Measurements from ENCODE around the gene RBPJ. TPM values are rescaled to one million over a fixed set of nuclear protein-coding genes. Genes with fewer than 3 reads are reported as not detected.

RBPJ gene
- total RNA-seq, 4 donors from 2014 or later = 115 to 214 (median 173) TPM

DNA sequence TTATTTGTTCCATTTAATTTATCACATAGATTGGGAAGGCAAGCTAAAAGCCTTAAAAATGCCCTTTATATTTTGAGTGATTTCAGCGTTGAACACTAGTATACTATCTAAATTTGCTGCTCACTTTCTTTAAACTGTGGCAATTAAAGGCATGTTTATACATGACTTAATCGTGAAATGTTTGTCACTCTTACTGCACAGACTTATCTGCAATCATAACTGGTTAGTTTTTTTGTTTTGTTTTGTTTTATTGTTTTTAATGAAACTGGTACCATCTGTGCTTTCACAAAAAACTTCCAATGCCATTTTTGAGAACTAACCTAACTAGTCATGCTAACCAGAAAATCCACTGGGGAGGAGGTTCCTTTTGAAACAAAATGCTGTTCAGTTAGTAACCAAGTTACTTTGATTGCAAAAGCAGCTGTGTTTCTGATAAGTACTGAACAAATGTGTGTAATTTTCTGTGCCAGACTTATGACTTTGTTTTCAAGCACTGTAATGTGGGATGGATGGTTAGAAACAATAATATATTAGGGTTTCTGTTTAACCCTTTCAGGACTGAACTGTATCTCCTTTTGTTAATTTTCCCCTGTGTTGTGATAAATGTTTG, 113.3 kb downstream of the RBPJ start:
- TF ChIP-seq, protein P1, sequence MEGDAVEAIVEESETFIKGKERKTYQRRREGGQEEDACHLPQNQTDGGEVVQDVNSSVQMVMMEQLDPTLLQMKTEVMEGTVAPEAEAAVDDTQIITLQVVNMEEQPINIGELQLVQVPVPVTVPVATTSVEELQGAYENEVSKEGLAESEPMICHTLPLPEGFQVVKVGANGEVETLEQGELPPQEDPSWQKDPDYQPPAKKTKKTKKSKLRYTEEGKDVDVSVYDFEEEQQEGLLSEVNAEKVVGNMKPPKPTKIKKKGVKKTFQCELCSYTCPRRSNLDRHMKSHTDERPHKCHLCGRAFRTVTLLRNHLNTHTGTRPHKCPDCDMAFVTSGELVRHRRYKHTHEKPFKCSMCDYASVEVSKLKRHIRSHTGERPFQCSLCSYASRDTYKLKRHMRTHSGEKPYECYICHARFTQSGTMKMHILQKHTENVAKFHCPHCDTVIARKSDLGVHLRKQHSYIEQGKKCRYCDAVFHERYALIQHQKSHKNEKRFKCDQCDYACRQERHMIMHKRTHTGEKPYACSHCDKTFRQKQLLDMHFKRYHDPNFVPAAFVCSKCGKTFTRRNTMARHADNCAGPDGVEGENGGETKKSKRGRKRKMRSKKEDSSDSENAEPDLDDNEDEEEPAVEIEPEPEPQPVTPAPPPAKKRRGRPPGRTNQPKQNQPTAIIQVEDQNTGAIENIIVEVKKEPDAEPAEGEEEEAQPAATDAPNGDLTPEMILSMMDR (IDR thresholded peaks at IDR 0.05; ENCODE audit: low read depth) = no peak

DNA sequence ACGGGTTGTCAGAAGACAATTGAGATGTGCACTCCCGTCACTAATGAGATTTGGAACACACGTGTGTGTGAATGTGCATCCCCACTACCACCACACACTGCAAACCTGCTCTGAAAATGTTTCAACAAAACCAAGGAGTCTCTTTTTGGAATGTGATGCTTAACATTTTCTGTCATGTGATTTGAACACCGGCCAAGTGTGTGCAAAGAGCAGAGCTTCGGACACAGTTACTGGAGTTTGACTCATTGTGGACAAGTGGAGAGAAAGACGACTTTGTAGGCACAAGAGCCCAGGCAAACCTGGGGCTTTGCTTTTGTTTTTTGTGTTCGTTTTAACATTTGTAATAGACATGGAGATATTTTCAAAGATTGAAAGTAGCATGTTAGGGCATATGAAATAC, 120.3 kb downstream of the RBPJ start:
- TF ChIP-seq, protein P1 (IDR thresholded peaks at IDR 0.05; ENCODE audit: low read depth) = no peak

DNA sequence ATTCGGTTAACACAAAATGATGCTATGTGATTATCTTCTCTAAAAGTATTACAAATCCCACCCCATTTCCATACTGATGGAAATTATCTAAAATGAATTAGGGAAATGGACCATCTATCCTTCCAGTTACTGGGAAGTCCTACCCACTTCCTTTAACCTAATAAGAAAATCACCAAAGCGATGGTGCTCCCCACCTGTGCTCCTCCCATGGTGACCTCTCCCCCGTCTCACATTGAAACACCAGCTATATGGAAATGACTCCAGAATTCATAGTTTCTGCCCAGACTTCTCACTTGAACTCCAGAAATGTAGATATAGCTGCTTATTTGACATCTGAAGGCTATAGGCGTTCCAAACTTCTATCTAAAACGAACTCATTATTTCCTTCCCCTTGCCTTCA, 121.0 kb downstream of the RBPJ start:
- TF ChIP-seq, protein P1 (IDR thresholded peaks at IDR 0.05; ENCODE audit: low read depth) = no peak

DNA sequence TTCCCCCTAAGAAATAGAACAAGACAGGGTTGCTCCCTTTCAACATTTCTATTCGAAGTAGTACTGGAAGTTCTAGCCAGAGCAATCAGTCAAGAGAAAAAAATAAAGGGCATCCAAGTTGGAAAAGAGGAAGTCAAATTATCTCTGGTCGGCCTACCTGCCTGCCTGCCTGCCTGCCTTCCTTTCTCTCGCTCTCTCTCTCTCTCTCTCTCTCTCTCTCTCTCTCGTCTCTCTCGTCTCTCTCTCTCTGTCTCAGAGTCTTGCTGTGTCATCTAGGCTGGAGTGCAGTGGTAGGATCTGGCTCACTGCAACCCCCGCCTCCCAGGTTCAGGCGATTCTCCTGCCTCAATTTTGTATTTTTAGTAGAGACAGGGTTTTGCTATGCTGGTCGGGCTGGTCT, 126.6 kb downstream of the RBPJ start:
- TF ChIP-seq, protein P1 (IDR thresholded peaks at IDR 0.05; ENCODE audit: low read depth) = no peak

DNA sequence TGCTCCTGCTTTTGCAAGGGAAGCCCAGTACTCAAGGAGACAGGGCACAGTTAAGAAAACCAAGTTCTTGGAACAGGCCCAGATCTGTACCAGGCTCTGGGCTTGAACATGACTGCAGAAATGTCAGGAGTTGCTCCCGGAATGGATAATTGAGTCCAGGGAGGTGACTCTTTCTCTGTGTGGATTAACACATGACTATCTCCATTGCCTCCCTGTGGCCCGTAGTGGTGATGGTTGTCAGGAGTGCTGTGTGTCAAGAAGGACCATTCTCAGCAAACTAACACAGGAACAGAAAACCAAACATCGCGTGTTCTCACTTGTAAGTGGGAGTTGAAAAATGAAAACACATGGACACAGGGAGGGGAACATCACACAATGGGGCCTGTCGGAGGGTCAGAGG, 129.6 kb downstream of the RBPJ start:
- TF ChIP-seq, protein P1 (IDR thresholded peaks at IDR 0.05; ENCODE audit: low read depth) = no peak

DNA sequence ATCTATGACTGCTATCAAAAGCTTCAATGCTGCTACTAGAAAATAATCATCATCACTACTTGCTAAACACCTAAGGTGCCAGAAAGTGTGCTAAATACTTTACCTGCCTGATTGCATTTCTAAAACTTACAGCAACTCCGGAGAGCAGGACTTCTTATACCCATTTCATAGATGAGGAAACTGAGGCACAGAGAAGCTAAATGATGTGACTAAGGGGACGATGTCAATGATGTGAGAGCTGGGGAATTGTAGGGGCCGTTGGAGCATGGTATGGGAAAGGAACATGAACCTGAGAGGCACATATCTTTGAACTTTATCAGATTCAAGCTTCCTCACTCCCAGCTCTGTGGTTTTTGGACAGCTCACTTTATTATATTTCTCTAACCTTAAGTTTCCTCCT, 130.8 kb downstream of the RBPJ start:
- TF ChIP-seq, protein P1 (IDR thresholded peaks at IDR 0.05; ENCODE audit: low read depth) = no peak

DNA sequence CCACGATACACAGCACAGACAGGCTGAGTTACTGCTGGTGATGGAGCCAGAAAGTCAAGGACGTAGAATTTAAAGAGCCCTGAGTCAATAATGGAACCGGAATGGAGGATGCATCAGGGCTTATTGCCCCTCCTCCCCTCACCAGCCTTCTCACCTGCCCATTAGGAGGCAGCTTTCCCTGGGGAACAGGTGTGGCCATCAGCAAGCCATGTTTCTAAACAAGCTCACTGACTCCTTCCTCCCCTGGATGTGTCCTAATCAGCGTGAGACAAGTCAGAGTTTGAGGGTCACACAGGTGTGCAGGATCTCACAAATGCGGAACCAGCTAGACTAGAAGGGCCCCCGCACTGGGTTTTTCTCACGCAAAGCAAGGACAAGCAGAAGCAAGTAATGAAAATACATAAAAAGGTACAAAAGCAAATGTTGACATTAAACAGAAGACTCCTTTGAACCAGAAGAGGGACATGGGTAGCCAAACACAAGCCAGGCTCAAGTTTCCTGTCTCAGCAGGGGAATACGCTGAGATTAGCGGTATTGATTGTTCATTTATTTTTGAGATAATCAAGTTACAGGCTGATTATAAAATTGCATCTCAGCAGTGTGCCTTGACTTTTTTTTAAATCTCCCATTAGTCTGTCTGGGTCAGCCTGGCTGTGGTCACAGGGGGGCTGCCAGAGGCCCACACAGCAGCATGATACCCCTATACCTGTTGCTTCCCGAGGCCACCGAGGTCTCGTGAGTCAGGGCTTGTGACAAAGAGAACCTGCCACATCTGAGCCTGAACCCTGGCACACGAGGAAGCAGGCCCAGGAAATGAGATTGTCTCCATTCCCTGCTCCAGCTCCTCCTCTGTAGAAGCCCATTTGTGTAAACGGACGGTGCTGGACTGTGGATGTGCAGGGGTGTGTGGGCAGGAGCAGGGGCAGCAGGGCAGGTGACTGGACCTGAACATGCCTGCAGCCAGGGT, 132.0 kb downstream of the RBPJ start:
- TF ChIP-seq, protein P1 (IDR thresholded peaks at IDR 0.05; ENCODE audit: low read depth) = no peak
